Upper lobe of left lung (tissue), 6 donors: Measurements from ENCODE around the gene TASP1. TPM values are rescaled to one million over a fixed set of nuclear protein-coding genes. Genes with fewer than 3 reads are reported as not detected.

Experiments used
- ATAC-seq, 2 donors: fragments of 200-7000 bp; cut with Tn5 transposase; one replicate each; pipeline ENCODE4 v1.9.1; 2022; ENCODE audit warnings: mild to moderate bottlenecking in 2 of 2, moderate library complexity in 2 of 2; ENCODE audit not compliant: low FRiP score in 2 of 2
- DNase-seq, 2 donors: peaks; one replicate each; pipeline ENCODE4 v3.0.0-alpha.2; 2019 to 2020
- H3K27ac ChIP-seq, 4 donors: fragments of 200-600 bp; sonication (generic); one replicate each; pipeline ENCODE4 v1.5.1; 2016 to 2019
- H3K27me3 ChIP-seq, 4 donors: fragments of 200-600 bp; sonication (generic); one replicate each; pipeline ENCODE4 v1.5.1; 2017 to 2019
- H3K36me3 ChIP-seq, 4 donors: fragments of 200-600 bp; sonication (generic); one replicate each; pipeline ENCODE4 v1.5.1; 2016 to 2019
- H3K4me1 ChIP-seq, 4 donors: fragments of 200-600 bp; sonication (generic); one replicate each; pipeline ENCODE4 v1.5.1; 2018 to 2019
- H3K4me3 ChIP-seq, 4 donors: fragments of 200-600 bp; sonication (generic); one replicate each; pipeline ENCODE4 v1.5.1; 2017 to 2019; ENCODE audit warnings: mild to moderate bottlenecking in 2 of 4, moderate library complexity in 1 of 4
- H3K9me3 ChIP-seq, 4 donors: fragments of 200-600 bp; sonication (generic); one replicate each; pipeline ENCODE4 v1.5.1; 2018 to 2019
- EP300 ChIP-seq, 4 donors: sonication (generic); formaldehyde crosslinking; IDR thresholded peaks; one replicate each; pipeline ENCODE4 v1.5.1; 2017; ENCODE audit warnings: antibody characterized with exemption in 4 of 4, control low read depth in 2 of 4
- POLR2A ChIP-seq, 4 donors: fragments of 450-650 bp; IDR thresholded peaks; one replicate each; pipeline ENCODE4 v1.5.1; 2016 to 2017; ENCODE audit warnings: antibody characterized with exemption in 4 of 4, mild to moderate bottlenecking in 2 of 4
- POLR2AphosphoS5 ChIP-seq, 2 donors: sonication (generic); formaldehyde crosslinking; IDR thresholded peaks; one replicate each; pipeline ENCODE4 v1.5.1; 2017; ENCODE audit warnings: antibody characterized with exemption in 2 of 2
- WGBS, 2 donors: methylation state at CpG; one replicate each; pipeline ENCODE4 v1.1.5; 2017 to 2018; 5-methylcytosine and 5-hydroxymethylcytosine counted together
- total RNA-seq, 6 donors: library from RNA; depleted of rRNA in 4 of 6; stranded (reverse); fragments of >200 nt in 4 of 6; gene quantifications; one replicate each; pipeline versions ENCODE4 v1.1.0 to v1.2.1, GENCODE V29; 2016 to 2021
- TF ChIP-seq, protein P1 (sequence below), 6 experiments: fragments of 450-650 bp in 4 of 6; fragments of 200-600 bp in 2 of 6; sonication (generic) in 2 of 6; IDR thresholded peaks; one replicate each; pipeline ENCODE4 v1.5.1; 2016 to 2019; ENCODE audit warnings: antibody characterized with exemption in 6 of 6
- donor health status: DM: no; HTN: no; CAD: no; lungs with moderate emphysema.
- donor health status: DM: no; HTN: yes; CAD: no; lungs with severe emphysema.

The TASP1 gene
- total RNA-seq, 6 donors from 2014 or later = 12.4 to 21.1 (median 14.0) TPM

DNA sequence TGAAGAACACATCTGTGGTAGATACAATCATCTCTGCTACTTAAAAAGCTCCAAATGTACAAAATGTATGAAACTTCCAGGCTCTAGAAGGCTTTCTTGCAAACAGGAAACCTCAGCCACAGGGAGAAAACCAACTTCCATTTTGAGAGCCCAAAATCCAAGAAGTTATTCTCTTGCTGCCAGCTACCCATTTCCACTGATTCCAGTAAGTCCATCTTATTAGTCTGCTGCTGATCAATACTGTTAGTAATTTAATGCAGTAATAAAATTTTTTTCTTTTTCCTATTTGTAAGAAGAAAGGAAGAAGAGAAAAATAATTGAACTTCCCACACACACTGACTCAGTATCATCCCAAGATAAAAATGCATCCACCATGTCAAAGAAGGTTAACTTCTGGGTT is 169.5 kb downstream of the TASP1 start:
- H3K27ac ChIP-seq = no peak overlapping the region
- ATAC-seq (no peak), DNase-seq (no peak)
- no peaks in the 10 kb centered on the region for H3K9me3 ChIP-seq
- no peaks in the 10 kb centered on the region for H3K36me3 ChIP-seq
- H3K4me1 ChIP-seq = no peaks in the 10 kb centered on the region
- H3K27me3 ChIP-seq = no peaks in the 10 kb centered on the region
- H3K4me3 ChIP-seq = no peak overlapping the region
- no peak for TF ChIP-seq POLR2A (IDR thresholded peaks at IDR 0.05)
- no peak for TF ChIP-seq POLR2AphosphoS5 (IDR thresholded peaks at IDR 0.05)

DNA sequence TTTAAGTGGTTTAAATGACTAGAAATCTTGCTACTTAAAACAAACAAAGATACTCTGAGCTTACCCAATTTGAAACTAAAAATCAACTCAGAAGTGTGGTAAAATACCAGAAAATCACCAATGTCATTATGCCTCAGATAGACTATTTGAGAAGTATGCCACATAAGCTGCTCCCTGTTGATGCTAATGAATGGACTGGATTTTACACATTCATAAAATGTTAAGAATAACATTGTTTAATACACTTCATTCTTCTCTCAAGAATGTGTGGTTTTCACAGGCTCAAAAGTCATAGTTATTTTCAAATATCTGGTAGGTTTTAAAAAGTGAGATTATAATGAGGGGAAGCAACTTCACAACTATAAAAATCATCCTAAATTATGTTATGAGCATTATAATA is 170.6 kb downstream of the TASP1 start:
- no peaks in the 10 kb centered on the region for H3K4me1 ChIP-seq
- no peaks in the 10 kb centered on the region for H3K36me3 ChIP-seq
- no peaks in the 10 kb centered on the region for H3K9me3 ChIP-seq
- DNase-seq (no peak), ATAC-seq (no peak)
- H3K27me3 ChIP-seq = no peaks in the 10 kb centered on the region
- no peak for TF ChIP-seq POLR2A (IDR thresholded peaks at IDR 0.05)
- TF ChIP-seq POLR2AphosphoS5 (IDR thresholded peaks at IDR 0.05) = no peak
- TF ChIP-seq, protein P1, sequence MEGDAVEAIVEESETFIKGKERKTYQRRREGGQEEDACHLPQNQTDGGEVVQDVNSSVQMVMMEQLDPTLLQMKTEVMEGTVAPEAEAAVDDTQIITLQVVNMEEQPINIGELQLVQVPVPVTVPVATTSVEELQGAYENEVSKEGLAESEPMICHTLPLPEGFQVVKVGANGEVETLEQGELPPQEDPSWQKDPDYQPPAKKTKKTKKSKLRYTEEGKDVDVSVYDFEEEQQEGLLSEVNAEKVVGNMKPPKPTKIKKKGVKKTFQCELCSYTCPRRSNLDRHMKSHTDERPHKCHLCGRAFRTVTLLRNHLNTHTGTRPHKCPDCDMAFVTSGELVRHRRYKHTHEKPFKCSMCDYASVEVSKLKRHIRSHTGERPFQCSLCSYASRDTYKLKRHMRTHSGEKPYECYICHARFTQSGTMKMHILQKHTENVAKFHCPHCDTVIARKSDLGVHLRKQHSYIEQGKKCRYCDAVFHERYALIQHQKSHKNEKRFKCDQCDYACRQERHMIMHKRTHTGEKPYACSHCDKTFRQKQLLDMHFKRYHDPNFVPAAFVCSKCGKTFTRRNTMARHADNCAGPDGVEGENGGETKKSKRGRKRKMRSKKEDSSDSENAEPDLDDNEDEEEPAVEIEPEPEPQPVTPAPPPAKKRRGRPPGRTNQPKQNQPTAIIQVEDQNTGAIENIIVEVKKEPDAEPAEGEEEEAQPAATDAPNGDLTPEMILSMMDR (IDR thresholded peaks at IDR 0.05) = no peak
- TF ChIP-seq EP300 (IDR thresholded peaks at IDR 0.05) = no peak
- no peak overlapping the region for H3K4me3 ChIP-seq
- no peak overlapping the region for H3K27ac ChIP-seq

DNA sequence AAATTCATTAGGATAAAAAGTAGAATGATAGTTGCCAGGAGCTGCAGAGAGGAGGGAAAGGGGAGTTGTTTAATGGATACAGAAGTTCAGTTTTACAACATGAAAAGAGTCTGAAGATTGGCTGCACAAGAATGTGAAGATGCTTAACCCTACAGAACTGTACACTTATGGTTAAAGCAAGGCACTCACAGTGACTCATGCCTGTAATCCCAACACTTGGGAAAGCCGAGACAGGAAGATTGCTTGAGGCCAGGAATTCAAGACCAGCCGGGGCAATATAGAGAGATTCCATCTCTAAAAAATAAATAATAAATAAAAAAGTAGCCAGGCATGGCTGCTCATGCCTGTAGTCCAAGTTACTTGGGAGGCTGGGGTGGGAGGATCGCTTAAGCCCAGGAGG is 174.0 kb downstream of the TASP1 start:
- TF ChIP-seq EP300 (IDR thresholded peaks at IDR 0.05) = no peak
- Histone ChIP-seq H3K27me3 (no peaks in the 10 kb centered on the region), H3K4me3 (no peak overlapping the region), H3K27ac (no peak overlapping the region), H3K9me3 (no peaks in the 10 kb centered on the region), H3K36me3 (no peaks in the 10 kb centered on the region), H3K4me1 (no peaks in the 10 kb centered on the region)
- WGBS, 2 donors = 98 to 100% methylated on average over 3 of the region's 3 CpGs
- DNase-seq = no peak
- ATAC-seq = no peak

DNA sequence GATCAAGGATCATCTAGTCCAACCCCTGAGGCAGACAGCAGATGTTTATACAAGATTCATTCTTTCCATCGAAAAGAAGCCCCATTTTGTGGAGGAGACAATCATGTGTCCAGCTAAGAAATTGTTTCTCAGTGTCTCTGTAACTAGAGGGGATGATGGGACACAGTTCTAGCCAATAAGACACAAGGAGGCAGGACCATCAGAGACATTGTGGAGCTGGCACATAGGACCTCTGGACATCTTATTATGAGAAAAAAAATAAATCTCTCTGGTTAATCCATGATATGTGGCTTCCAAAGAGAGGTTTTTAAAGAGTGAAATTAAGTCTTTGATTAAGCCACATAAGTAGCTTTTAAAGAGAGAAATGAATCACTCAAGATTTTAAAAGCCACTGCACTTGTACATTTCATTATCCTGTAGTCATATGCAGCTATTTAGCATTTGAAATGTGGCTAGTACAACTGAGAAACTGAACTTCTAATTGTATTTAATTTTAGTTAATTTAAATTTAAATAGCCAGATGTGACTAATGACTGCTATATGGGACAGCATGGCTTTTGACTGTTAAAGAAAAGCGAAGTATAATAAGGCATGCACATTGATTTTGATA is 176.8 kb downstream of the TASP1 start:
- Histone ChIP-seq H3K27ac (no peak overlapping the region), H3K9me3 (no peaks in the 10 kb centered on the region), H3K4me1 (no peaks in the 10 kb centered on the region), H3K4me3 (no peak overlapping the region), H3K36me3 (no peaks in the 10 kb centered on the region), H3K27me3 (no peaks in the 10 kb centered on the region)
- ATAC-seq (no peak), DNase-seq (no peak)
- TF ChIP-seq EP300 (IDR thresholded peaks at IDR 0.05) = no peak
- 85 to 95% methylated on average over 2 of the region's 2 CpGs for WGBS, 2 donors

GRCh38 chr20:13458860-13459451 is 179.8 kb downstream of the TASP1 start:
- no peaks in the 10 kb centered on the region for H3K36me3 ChIP-seq
- WGBS, 2 donors = 72 to 74% methylated on average over 3 of the region's 3 CpGs
- TF ChIP-seq POLR2A (IDR thresholded peaks at IDR 0.05) (no peak), POLR2AphosphoS5 (IDR thresholded peaks at IDR 0.05) (no peak), EP300 (IDR thresholded peaks at IDR 0.05) (no peak)
- TF ChIP-seq, protein P1 (IDR thresholded peaks at IDR 0.05) = peak; percentile 38 to 63 (median 58)
- ATAC-seq (peak in 1 of 2 donors; percentile 48), DNase-seq (peak in 1 of 2 donors; percentile 25)
- H3K4me1 ChIP-seq = peaks cover 0 to 4% (median 0%) of the 10 kb centered on the region in 4 donors
- H3K27ac ChIP-seq = no peak overlapping the region
- H3K9me3 ChIP-seq = no peaks in the 10 kb centered on the region
- H3K27me3 ChIP-seq = no peaks in the 10 kb centered on the region
- H3K4me3 ChIP-seq = no peak overlapping the region

DNA sequence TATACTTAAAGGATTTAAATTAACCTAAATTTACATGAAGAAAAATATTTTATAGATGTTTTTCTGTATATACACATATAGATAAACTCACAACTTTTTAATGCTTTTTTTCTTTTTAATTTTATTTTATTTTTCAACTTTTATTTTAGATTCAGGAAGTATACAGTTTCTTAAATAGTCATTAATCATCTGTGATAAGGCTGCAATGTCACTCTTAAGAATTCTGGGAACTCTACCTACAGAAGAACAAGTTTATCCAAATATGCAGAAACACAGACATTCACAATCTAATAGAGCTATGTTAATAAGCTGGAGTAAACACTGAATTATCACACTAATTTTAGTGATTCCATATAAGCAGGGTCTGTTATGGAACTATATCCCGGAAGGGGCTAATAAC is 181.2 kb downstream of the TASP1 start:
- TF ChIP-seq EP300 (IDR thresholded peaks at IDR 0.05) (no peak), POLR2AphosphoS5 (IDR thresholded peaks at IDR 0.05) (no peak), POLR2A (IDR thresholded peaks at IDR 0.05) (no peak)
- TF ChIP-seq, protein P1 (IDR thresholded peaks at IDR 0.05) = no peak
- ATAC-seq (no peak), DNase-seq (no peak)
- WGBS, 2 donors = 91 to 96% methylated on average over 1 of the region's 1 CpG
- Histone ChIP-seq H3K27ac (no peak overlapping the region), H3K9me3 (no peaks in the 10 kb centered on the region), H3K27me3 (no peaks in the 10 kb centered on the region), H3K4me3 (no peak overlapping the region), H3K4me1 (peaks cover 0 to 4% (median 0%) of the 10 kb centered on the region in 4 donors), H3K36me3 (no peaks in the 10 kb centered on the region)
